GM23338 (cell line): Measurements from ENCODE around the gene NRP1. TPM values are rescaled to one million over a fixed set of nuclear protein-coding genes. Genes with fewer than 3 reads are reported as not detected.

Experiments used
- ATAC-seq: fragments of 200-7000 bp; cut with Tn5 transposase; 3 replicates; pipeline ENCODE4 v1.9.1; 2020
- DNase-seq: peaks from one replicate; pipeline ENCODE4 v3.0.0-alpha.2; 2015; ENCODE audit warnings: low spot score
- H2AFZ ChIP-seq: fragments of 200-600 bp; sonication (generic); 2 replicates; pipeline ENCODE4 v1.8.0; 2016; ENCODE audit warnings: antibody characterized with exemption, mild to moderate bottlenecking, moderate library complexity
- H3F3A ChIP-seq: fragments of 200-600 bp; sonication (generic); replicated peaks from 2 replicates; pipeline ENCODE4 v1.8.0; 2017; ENCODE audit warnings: antibody characterized with exemption, mixed run types, low read depth
- H3K27ac ChIP-seq: fragments of 200-600 bp; sonication (generic); 2 replicates; pipeline ENCODE4 v1.6.1; 2016; ENCODE audit warnings: low read depth
- H3K27me3 ChIP-seq: fragments of 200-600 bp; sonication (generic); 2 replicates; pipeline ENCODE4 v1.8.0; 2016; ENCODE audit warnings: mild to moderate bottlenecking, mixed run types, moderate library complexity; ENCODE audit not compliant: insufficient read depth
- H3K36me3 ChIP-seq: fragments of 200-600 bp; sonication (generic); 2 replicates; pipeline ENCODE4 v1.8.0; 2016; ENCODE audit warnings: mild to moderate bottlenecking; ENCODE audit not compliant: insufficient read depth
- H3K4me1 ChIP-seq: fragments of 200-600 bp; sonication (generic); 2 replicates; pipeline ENCODE4 v1.8.0; 2016; ENCODE audit warnings: mild to moderate bottlenecking, moderate library complexity; ENCODE audit not compliant: insufficient read depth
- H3K4me2 ChIP-seq: fragments of 200-600 bp; sonication (generic); 2 replicates; pipeline ENCODE4 v1.7.1; 2017; ENCODE audit warnings: mixed run types
- H3K4me3 ChIP-seq: fragments of 200-600 bp; sonication (generic); 2 replicates; pipeline ENCODE4 v1.6.1; 2016; ENCODE audit warnings: mixed run types
- H3K79me2 ChIP-seq: fragments of 200-600 bp; sonication (generic); replicated peaks from 2 replicates; pipeline ENCODE4 v1.8.0; 2017; ENCODE audit warnings: mild to moderate bottlenecking; ENCODE audit not compliant: insufficient read depth
- H3K9me2 ChIP-seq: fragments of 200-600 bp; sonication (generic); 2 replicates; pipeline ENCODE4 v1.8.0; 2017; ENCODE audit not compliant: insufficient read depth
- H4K20me1 ChIP-seq: fragments of 200-600 bp; sonication (generic); replicated peaks from 2 replicates; pipeline ENCODE4 v1.8.0; 2017; ENCODE audit warnings: mild to moderate bottlenecking; ENCODE audit not compliant: insufficient read depth
- H3K27ac Mint-ChIP-seq: 2 replicates; pipeline ENCODE4 v1.8.0; 2020; ENCODE audit warnings: inconsistent platforms, mild to moderate bottlenecking, moderate library complexity, mixed read lengths
- H3K27me3 Mint-ChIP-seq: 3 replicates; pipeline ENCODE4 v1.8.0; 2022; ENCODE audit warnings: low read depth, mild to moderate bottlenecking, moderate library complexity, mixed read lengths, inconsistent platforms; ENCODE audit not compliant: insufficient read depth, poor library complexity
- H3K36me3 Mint-ChIP-seq: 3 replicates; pipeline ENCODE4 v1.8.0; 2021; ENCODE audit warnings: low read depth, mild to moderate bottlenecking, inconsistent platforms, moderate library complexity, mixed read lengths
- H3K4me1 Mint-ChIP-seq: 3 replicates; pipeline ENCODE4 v1.8.0; 2020; ENCODE audit warnings: mild to moderate bottlenecking, inconsistent platforms, mixed read lengths
- H3K4me3 Mint-ChIP-seq: 3 replicates; pipeline ENCODE4 v1.8.0; 2021; ENCODE audit warnings: moderate library complexity, mild to moderate bottlenecking, inconsistent platforms, mixed read lengths
- H3K9me3 Mint-ChIP-seq: 3 replicates; pipeline ENCODE4 v1.8.0; 2020; ENCODE audit warnings: moderate library complexity, mild to moderate bottlenecking, inconsistent platforms, mixed read lengths
- CREB1 ChIP-seq: fragments of 250-450 bp; sonication (Bioruptor Pico); IDR thresholded peaks from 2 replicates; pipeline ENCODE4 v1.5.0; 2020; ENCODE audit warnings: low read depth, mild to moderate bottlenecking, moderate library complexity
- EZH2 ChIP-seq: fragments of 200-600 bp; sonication (generic); IDR thresholded peaks from one replicate; pipeline ENCODE4 v1.8.0; 2017; ENCODE audit warnings: antibody characterized with exemption, mild to moderate bottlenecking, low read depth; ENCODE audit not compliant: unreplicated experiment
- EZH2phosphoT487 ChIP-seq: fragments of 200-600 bp; sonication (generic); IDR thresholded peaks from one replicate; pipeline ENCODE4 v1.8.1; 2018; ENCODE audit warnings: antibody characterized with exemption; ENCODE audit not compliant: unreplicated experiment
- JUNB ChIP-seq: IDR thresholded peaks from one replicate; pipeline ENCODE4 v1.6.1; 2016; ENCODE audit warnings: antibody characterized with exemption; ENCODE audit not compliant: unreplicated experiment
- NANOG ChIP-seq: IDR thresholded peaks from 2 replicates; pipeline ENCODE4 v1.6.1; 2016; ENCODE audit warnings: antibody characterized with exemption, borderline replicate concordance
- POLR2AphosphoS5 ChIP-seq: IDR thresholded peaks from 2 replicates; pipeline ENCODE4 v1.6.1; 2016; ENCODE audit warnings: antibody characterized with exemption, low read depth
- STAT1 ChIP-seq: IDR thresholded peaks from one replicate; pipeline ENCODE4 v1.6.1; 2016; ENCODE audit warnings: antibody characterized with exemption; ENCODE audit not compliant: unreplicated experiment
- ZNF114 ChIP-seq: fragments of 250-450 bp; sonication (Bioruptor Pico); IDR thresholded peaks from 2 replicates; pipeline ENCODE4 v1.5.0; 2020; ENCODE audit warnings: mild to moderate bottlenecking, moderate library complexity
- ZNF331 ChIP-seq: fragments of 250-450 bp; sonication (Bioruptor Pico); IDR thresholded peaks from 2 replicates; pipeline ENCODE4 v1.5.0; 2020; ENCODE audit warnings: low read depth, mild to moderate bottlenecking, moderate library complexity
- polyA plus RNA-seq: library from polyadenylated mRNA; unstranded; fragments of >200 nt; fragmentation: Nextera tagmentation; extraction: Ambion mirVana; gene quantifications from 2 replicates; pipeline ENCODE4 v1.2.1, GENCODE V29; 2016
- total RNA-seq: library from RNA; depleted of rRNA; stranded (reverse); fragments of >200 nt; shearing (Covaris generic); gene quantifications from 2 replicates; pipeline ENCODE4 v1.2.3, GENCODE V29; 2014
- TF ChIP-seq, protein P1 (sequence below): IDR thresholded peaks from one replicate; pipeline ENCODE4 v1.6.1; 2018; ENCODE audit warnings: antibody characterized with exemption; ENCODE audit not compliant: unreplicated experiment
- TF ChIP-seq, protein P2 (sequence below), 2 experiments: fragments of 200-600 bp in 1 of 2; sonication (generic) in 1 of 2; conservative IDR thresholded peaks; 2 replicates each; pipeline versions ENCODE4 v1.5.1 to v1.6.1; 2016 to 2017; ENCODE audit warnings: antibody characterized with exemption in 2 of 2, low read depth in 2 of 2, mild to moderate bottlenecking in 2 of 2, moderate library complexity in 1 of 2
- TF ChIP-seq, protein P3 (sequence below): fragments of 250-450 bp; sonication (Bioruptor Pico); IDR thresholded peaks from 2 replicates; pipeline ENCODE4 v1.5.0; 2020; ENCODE audit warnings: mild to moderate bottlenecking, moderate library complexity
- TF ChIP-seq, protein P4 (sequence below): IDR thresholded peaks from 2 replicates; pipeline ENCODE4 v1.6.1; 2016; ENCODE audit warnings: antibody characterized with exemption

Gene NRP1
- total and polyA plus RNA-seq, 2 experiments from 2014 or later = 2.9 to 3.5 TPM

GRCh38 chr10:33146189-33147012 lies 188.1 kb downstream of the NRP1 start:
- Histone ChIP-seq H3F3A (no peaks in the 10 kb centered on the region), H3K4me2 (no peak overlapping the region), H3K36me3 (no peaks in the 10 kb centered on the region), H3K27me3 (no peaks in the 10 kb centered on the region), H3K27ac (no peak overlapping the region), H3K4me3 (no peak overlapping the region), H2AFZ (no peak overlapping the region), H3K4me1 (no peaks in the 10 kb centered on the region), H4K20me1 (no peaks in the 10 kb centered on the region), H3K9me2 (no peaks in the 10 kb centered on the region), H3K79me2 (no peaks in the 10 kb centered on the region)
- DNase-seq = no peak
- Mint-ChIP-seq H3K27ac (no peak overlapping the region), H3K4me1 (no peaks in the 10 kb centered on the region), H3K36me3 (no peaks in the 10 kb centered on the region), H3K4me3 (no peak overlapping the region), H3K27me3 (peaks cover 1% of the 10 kb centered on the region), H3K9me3 (peaks cover 2% of the 10 kb centered on the region; the same call in 1 of the 3 replicates)
- TF ChIP-seq, protein P1, sequence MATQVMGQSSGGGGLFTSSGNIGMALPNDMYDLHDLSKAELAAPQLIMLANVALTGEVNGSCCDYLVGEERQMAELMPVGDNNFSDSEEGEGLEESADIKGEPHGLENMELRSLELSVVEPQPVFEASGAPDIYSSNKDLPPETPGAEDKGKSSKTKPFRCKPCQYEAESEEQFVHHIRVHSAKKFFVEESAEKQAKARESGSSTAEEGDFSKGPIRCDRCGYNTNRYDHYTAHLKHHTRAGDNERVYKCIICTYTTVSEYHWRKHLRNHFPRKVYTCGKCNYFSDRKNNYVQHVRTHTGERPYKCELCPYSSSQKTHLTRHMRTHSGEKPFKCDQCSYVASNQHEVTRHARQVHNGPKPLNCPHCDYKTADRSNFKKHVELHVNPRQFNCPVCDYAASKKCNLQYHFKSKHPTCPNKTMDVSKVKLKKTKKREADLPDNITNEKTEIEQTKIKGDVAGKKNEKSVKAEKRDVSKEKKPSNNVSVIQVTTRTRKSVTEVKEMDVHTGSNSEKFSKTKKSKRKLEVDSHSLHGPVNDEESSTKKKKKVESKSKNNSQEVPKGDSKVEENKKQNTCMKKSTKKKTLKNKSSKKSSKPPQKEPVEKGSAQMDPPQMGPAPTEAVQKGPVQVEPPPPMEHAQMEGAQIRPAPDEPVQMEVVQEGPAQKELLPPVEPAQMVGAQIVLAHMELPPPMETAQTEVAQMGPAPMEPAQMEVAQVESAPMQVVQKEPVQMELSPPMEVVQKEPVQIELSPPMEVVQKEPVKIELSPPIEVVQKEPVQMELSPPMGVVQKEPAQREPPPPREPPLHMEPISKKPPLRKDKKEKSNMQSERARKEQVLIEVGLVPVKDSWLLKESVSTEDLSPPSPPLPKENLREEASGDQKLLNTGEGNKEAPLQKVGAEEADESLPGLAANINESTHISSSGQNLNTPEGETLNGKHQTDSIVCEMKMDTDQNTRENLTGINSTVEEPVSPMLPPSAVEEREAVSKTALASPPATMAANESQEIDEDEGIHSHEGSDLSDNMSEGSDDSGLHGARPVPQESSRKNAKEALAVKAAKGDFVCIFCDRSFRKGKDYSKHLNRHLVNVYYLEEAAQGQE = no peak
- TF ChIP-seq STAT1 (no peak), CREB1 (no peak), POLR2AphosphoS5 (no peak), ZNF114 (no peak), ZNF331 (CRISPR knock-in tag) (no peak), JUNB (no peak), NANOG (no peak), EZH2 (no peak), EZH2phosphoT487 (no peak)
- TF ChIP-seq, protein P2, sequence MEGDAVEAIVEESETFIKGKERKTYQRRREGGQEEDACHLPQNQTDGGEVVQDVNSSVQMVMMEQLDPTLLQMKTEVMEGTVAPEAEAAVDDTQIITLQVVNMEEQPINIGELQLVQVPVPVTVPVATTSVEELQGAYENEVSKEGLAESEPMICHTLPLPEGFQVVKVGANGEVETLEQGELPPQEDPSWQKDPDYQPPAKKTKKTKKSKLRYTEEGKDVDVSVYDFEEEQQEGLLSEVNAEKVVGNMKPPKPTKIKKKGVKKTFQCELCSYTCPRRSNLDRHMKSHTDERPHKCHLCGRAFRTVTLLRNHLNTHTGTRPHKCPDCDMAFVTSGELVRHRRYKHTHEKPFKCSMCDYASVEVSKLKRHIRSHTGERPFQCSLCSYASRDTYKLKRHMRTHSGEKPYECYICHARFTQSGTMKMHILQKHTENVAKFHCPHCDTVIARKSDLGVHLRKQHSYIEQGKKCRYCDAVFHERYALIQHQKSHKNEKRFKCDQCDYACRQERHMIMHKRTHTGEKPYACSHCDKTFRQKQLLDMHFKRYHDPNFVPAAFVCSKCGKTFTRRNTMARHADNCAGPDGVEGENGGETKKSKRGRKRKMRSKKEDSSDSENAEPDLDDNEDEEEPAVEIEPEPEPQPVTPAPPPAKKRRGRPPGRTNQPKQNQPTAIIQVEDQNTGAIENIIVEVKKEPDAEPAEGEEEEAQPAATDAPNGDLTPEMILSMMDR (conservative IDR thresholded peaks at IDR 0.05; ENCODE audit: low read depth in 2 of 2) = no peak
- TF ChIP-seq, protein P3, sequence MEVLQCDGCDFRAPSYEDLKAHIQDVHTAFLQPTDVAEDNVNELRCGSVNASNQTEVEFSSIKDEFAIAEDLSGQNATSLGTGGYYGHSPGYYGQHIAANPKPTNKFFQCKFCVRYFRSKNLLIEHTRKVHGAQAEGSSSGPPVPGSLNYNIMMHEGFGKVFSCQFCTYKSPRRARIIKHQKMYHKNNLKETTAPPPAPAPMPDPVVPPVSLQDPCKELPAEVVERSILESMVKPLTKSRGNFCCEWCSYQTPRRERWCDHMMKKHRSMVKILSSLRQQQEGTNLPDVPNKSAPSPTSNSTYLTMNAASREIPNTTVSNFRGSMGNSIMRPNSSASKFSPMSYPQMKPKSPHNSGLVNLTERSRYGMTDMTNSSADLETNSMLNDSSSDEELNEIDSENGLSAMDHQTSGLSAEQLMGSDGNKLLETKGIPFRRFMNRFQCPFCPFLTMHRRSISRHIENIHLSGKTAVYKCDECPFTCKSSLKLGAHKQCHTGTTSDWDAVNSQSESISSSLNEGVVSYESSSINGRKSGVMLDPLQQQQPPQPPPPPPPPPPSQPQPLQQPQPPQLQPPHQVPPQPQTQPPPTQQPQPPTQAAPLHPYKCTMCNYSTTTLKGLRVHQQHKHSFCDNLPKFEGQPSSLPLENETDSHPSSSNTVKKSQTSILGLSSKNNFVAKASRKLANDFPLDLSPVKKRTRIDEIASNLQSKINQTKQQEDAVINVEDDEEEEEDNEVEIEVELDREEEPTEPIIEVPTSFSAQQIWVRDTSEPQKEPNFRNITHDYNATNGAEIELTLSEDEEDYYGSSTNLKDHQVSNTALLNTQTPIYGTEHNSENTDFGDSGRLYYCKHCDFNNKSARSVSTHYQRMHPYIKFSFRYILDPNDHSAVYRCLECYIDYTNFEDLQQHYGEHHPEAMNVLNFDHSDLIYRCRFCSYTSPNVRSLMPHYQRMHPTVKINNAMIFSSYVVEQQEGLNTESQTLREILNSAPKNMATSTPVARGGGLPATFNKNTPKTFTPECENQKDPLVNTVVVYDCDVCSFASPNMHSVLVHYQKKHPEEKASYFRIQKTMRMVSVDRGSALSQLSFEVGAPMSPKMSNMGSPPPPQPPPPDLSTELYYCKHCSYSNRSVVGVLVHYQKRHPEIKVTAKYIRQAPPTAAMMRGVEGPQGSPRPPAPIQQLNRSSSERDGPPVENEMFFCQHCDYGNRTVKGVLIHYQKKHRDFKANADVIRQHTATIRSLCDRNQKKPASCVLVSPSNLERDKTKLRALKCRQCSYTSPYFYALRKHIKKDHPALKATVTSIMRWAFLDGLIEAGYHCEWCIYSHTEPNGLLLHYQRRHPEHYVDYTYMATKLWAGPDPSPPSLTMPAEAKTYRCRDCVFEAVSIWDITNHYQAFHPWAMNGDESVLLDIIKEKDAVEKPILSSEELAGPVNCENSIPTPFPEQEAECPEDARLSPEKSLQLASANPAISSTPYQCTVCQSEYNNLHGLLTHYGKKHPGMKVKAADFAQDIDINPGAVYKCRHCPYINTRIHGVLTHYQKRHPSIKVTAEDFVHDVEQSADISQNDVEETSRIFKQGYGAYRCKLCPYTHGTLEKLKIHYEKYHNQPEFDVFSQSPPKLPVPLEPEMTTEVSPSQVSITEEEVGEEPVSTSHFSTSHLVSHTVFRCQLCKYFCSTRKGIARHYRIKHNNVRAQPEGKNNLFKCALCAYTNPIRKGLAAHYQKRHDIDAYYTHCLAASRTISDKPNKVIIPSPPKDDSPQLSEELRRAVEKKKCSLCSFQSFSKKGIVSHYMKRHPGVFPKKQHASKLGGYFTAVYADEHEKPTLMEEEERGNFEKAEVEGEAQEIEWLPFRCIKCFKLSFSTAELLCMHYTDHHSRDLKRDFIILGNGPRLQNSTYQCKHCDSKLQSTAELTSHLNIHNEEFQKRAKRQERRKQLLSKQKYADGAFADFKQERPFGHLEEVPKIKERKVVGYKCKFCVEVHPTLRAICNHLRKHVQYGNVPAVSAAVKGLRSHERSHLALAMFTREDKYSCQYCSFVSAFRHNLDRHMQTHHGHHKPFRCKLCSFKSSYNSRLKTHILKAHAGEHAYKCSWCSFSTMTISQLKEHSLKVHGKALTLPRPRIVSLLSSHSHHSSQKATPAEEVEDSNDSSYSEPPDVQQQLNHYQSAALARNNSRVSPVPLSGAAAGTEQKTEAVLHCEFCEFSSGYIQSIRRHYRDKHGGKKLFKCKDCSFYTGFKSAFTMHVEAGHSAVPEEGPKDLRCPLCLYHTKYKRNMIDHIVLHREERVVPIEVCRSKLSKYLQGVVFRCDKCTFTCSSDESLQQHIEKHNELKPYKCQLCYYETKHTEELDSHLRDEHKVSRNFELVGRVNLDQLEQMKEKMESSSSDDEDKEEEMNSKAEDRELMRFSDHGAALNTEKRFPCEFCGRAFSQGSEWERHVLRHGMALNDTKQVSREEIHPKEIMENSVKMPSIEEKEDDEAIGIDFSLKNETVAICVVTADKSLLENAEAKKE (CRISPR knock-in tag) = no peak
- TF ChIP-seq, protein P4, sequence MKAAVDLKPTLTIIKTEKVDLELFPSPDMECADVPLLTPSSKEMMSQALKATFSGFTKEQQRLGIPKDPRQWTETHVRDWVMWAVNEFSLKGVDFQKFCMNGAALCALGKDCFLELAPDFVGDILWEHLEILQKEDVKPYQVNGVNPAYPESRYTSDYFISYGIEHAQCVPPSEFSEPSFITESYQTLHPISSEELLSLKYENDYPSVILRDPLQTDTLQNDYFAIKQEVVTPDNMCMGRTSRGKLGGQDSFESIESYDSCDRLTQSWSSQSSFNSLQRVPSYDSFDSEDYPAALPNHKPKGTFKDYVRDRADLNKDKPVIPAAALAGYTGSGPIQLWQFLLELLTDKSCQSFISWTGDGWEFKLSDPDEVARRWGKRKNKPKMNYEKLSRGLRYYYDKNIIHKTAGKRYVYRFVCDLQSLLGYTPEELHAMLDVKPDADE = no peak
- ATAC-seq = no peak
